HEK293 (cell line): ENCODE results near the gene PHF23.

Experiments used
- HOXA7 ChIP-seq: sonication (generic); formaldehyde crosslinking; IDR thresholded peaks from 2 replicates; pipeline ENCODE4 v1.8.1; 2022; ENCODE audit warnings: missing genetic modification reagents, borderline replicate concordance
- ZNF169 ChIP-seq: fragments of 450-650 bp; formaldehyde crosslinking; IDR thresholded peaks from 2 replicates; pipeline ENCODE4 v1.5.1; 2016; ENCODE audit warnings: missing biosample characterization, missing genetic modification characterization
- ZNF274 ChIP-seq, 2 experiments: fragments of 200-500 bp in 1 of 2; fragments of 450-650 bp in 1 of 2; sonication (Bioruptor generic) in 1 of 2; formaldehyde crosslinking in 1 of 2; IDR thresholded peaks; 2 replicates each; pipeline versions ENCODE4 v1.5.1 to v1.6.1; 2014 to 2016; ENCODE audit warnings: borderline replicate concordance in 1 of 2, inconsistent platforms in 1 of 2, low read length in 1 of 2, missing biosample characterization in 1 of 2, missing genetic modification characterization in 1 of 2
- ZNF324 ChIP-seq: fragments of 450-650 bp; formaldehyde crosslinking; IDR thresholded peaks from 2 replicates; pipeline ENCODE4 v1.5.1; 2016; ENCODE audit warnings: missing biosample characterization, missing genetic modification characterization
- ZNF341 ChIP-seq: fragments of 450-650 bp; formaldehyde crosslinking; IDR thresholded peaks from 2 replicates; pipeline ENCODE4; 2016; ENCODE audit warnings: low read depth, missing biosample characterization, missing genetic modification characterization
- ZNF792 ChIP-seq: fragments of 450-650 bp; formaldehyde crosslinking; IDR thresholded peaks from 2 replicates; pipeline ENCODE4 v1.5.1; 2016; ENCODE audit warnings: missing biosample characterization, missing genetic modification characterization
- TF ChIP-seq, protein P1 (sequence below): fragments of 450-650 bp; formaldehyde crosslinking; IDR thresholded peaks from 2 replicates; pipeline ENCODE4 v1.5.1; 2016; ENCODE audit warnings: missing biosample characterization, missing genetic modification characterization
- TF ChIP-seq, protein P2 (sequence below): fragments of 450-650 bp; formaldehyde crosslinking; IDR thresholded peaks from 2 replicates; pipeline ENCODE4 v1.5.1; 2016; ENCODE audit warnings: missing biosample characterization, missing genetic modification characterization
- TF ChIP-seq, protein P3 (sequence below): fragments of 450-650 bp; formaldehyde crosslinking; IDR thresholded peaks from 2 replicates; pipeline ENCODE4 v1.5.1; 2016; ENCODE audit warnings: missing biosample characterization, missing genetic modification characterization

DNA sequence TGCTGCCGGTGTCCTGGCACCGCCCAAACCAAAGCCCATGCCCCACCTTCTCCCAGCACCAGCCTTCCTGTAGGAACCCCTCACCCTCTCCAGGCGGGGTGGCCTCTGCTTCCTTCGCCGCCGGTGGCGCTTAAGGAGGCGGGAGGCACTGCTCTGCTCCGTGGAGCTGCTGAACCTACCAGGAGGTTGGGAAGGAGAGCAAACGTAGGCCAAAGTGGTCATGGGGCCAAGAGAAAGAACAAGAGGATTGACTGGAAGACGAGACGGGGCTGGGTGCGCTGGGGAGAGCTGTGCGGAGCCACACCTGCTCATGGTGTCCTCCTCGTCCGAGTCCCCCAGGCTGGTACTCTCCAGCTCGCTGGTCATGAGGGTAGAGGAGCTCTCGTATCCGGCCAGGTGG is 9.8 kb downstream of the PHF23 start:
- TF ChIP-seq, protein P1, sequence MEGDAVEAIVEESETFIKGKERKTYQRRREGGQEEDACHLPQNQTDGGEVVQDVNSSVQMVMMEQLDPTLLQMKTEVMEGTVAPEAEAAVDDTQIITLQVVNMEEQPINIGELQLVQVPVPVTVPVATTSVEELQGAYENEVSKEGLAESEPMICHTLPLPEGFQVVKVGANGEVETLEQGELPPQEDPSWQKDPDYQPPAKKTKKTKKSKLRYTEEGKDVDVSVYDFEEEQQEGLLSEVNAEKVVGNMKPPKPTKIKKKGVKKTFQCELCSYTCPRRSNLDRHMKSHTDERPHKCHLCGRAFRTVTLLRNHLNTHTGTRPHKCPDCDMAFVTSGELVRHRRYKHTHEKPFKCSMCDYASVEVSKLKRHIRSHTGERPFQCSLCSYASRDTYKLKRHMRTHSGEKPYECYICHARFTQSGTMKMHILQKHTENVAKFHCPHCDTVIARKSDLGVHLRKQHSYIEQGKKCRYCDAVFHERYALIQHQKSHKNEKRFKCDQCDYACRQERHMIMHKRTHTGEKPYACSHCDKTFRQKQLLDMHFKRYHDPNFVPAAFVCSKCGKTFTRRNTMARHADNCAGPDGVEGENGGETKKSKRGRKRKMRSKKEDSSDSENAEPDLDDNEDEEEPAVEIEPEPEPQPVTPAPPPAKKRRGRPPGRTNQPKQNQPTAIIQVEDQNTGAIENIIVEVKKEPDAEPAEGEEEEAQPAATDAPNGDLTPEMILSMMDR (tag by site-specific recombination): no peak
- no peak for TF ChIP-seq ZNF324 (tag by site-specific recombination)
- no peak for TF ChIP-seq HOXA7
- TF ChIP-seq ZNF341 (tag by site-specific recombination): no peak
- no peak for TF ChIP-seq ZNF274 (IDR thresholded peaks at IDR 0.05; ENCODE audit: low read length)
- TF ChIP-seq ZNF274 (tag by site-specific recombination; IDR thresholded peaks at IDR 0.05; ENCODE audit: borderline replicate concordance): no peak
- TF ChIP-seq, protein P2, sequence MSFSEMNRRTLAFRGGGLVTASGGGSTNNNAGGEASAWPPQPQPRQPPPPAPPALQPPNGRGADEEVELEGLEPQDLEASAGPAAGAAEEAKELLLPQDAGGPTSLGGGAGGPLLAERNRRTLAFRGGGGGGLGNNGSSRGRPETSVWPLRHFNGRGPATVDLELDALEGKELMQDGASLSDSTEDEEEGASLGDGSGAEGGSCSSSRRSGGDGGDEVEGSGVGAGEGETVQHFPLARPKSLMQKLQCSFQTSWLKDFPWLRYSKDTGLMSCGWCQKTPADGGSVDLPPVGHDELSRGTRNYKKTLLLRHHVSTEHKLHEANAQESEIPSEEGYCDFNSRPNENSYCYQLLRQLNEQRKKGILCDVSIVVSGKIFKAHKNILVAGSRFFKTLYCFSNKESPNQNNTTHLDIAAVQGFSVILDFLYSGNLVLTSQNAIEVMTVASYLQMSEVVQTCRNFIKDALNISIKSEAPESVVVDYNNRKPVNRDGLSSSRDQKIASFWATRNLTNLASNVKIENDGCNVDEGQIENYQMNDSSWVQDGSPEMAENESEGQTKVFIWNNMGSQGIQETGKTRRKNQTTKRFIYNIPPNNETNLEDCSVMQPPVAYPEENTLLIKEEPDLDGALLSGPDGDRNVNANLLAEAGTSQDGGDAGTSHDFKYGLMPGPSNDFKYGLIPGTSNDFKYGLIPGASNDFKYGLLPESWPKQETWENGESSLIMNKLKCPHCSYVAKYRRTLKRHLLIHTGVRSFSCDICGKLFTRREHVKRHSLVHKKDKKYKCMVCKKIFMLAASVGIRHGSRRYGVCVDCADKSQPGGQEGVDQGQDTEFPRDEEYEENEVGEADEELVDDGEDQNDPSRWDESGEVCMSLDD (tag by site-specific recombination): no peak
- TF ChIP-seq ZNF792 (tag by site-specific recombination): no peak
- TF ChIP-seq ZNF169 (tag by site-specific recombination): no peak
- TF ChIP-seq, protein P3, sequence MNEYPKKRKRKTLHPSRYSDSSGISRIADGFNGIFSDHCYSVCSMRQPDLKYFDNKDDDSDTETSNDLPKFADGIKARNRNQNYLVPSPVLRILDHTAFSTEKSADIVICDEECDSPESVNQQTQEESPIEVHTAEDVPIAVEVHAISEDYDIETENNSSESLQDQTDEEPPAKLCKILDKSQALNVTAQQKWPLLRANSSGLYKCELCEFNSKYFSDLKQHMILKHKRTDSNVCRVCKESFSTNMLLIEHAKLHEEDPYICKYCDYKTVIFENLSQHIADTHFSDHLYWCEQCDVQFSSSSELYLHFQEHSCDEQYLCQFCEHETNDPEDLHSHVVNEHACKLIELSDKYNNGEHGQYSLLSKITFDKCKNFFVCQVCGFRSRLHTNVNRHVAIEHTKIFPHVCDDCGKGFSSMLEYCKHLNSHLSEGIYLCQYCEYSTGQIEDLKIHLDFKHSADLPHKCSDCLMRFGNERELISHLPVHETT (tag by site-specific recombination): no peak
